ENCODE results near the gene WASHC1. TPM values are rescaled to one million over a fixed set of nuclear protein-coding genes. Genes with fewer than 3 reads are reported as not detected.
"Not testable (repeated sequence)": the region's sequence is repeated elsewhere in the genome, so short reads cannot be mapped to it uniquely, and the experiment has no call there.

WASHC1 gene, protein sequence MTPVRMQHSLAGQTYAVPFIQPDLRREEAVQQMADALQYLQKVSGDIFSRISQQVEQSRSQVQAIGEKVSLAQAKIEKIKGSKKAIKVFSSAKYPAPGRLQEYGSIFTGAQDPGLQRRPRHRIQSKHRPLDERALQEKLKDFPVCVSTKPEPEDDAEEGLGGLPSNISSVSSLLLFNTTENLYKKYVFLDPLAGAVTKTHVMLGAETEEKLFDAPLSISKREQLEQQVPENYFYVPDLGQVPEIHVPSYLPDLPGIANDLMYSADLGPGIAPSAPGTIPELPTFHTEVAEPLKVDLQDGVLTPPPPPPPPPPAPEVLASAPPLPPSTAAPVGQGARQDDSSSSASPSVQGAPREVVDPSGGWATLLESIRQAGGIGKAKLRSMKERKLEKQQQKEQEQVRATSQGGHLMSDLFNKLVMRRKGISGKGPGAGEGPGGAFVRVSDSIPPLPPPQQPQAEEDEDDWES
- 7.0 TPM for total RNA-seq

GRCh38 chr9:29356-29755, at the start of gene WASHC1:
TSS of gene WASHC1 (minus strand) at chr9:29456. CDS start at chr9:24999, 4,457 bp downstream.
- DNase-seq: not testable (repeated sequence)

DNA sequence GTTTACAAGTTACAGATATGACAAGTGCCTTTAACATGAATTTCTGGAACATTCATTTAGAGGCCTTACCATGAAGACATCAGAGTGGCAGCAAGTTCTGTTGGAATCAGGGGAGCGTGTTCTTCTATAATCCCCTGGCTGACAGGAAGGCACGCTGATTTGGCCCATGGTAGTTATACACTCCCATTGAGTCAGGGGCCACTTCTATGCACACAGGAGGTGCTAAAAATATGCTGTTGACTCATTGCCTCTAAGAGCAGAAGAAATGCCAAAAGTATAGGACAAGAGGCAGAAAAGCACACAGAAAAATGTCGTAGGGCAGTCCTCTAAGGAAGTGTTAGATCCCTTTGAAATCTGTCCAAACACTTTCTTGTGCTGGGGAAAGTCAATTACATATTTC, 49.1 kb upstream of the WASHC1 start:
- DNase-seq: not testable (repeated sequence)

- not testable (repeated sequence) for DNase-seq
These were observed 47.1 kb upstream of the WASHC1 start for GRCh38 chr9:76389-76788.

- DNase-seq: not testable (repeated sequence)
These were observed 44.8 kb upstream of the WASHC1 start for GRCh38 chr9:73900-74525.

DNA sequence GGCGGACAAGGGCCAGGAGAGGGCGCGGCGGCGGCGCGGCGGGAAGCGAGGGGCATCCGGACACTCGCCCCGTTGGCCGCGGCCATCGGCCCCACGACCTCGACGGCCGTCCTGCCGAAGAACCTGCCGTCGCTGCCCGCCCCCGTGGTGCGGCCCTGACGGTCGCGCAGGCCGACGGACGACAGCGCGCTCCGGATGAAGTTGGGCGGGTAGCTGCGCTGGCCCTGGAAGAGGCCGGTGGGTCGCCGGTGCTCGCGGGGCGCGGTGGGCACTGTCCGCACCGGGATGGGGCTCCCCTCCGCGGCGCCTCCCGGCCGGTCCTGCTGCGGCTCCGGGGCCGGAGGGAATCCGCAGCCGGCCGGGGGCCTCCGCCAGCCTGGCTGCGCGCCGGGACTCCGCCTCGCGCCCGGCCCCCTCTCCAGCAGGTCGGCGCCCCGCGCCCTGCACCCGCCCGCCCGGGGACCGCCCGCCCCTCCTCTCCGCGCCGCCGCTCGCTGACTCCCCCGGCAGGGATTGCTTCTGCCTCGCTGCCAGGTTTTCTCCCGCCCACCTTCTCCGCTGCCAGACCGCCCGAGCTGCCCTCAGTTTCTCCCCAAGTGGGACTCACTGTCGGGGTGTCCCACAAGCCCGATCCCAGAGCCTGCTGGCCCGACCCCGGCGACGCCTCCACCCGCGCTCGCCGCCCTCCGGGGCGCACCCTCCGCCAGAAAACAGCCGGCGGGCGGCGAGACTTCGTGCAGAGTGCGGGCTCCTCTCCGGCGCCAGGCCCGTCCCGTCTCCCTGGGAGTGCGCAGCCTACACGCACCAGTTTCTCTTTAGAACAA, 44.0 kb upstream of the WASHC1 start:
- DNase-seq: not testable (repeated sequence)

DNA sequence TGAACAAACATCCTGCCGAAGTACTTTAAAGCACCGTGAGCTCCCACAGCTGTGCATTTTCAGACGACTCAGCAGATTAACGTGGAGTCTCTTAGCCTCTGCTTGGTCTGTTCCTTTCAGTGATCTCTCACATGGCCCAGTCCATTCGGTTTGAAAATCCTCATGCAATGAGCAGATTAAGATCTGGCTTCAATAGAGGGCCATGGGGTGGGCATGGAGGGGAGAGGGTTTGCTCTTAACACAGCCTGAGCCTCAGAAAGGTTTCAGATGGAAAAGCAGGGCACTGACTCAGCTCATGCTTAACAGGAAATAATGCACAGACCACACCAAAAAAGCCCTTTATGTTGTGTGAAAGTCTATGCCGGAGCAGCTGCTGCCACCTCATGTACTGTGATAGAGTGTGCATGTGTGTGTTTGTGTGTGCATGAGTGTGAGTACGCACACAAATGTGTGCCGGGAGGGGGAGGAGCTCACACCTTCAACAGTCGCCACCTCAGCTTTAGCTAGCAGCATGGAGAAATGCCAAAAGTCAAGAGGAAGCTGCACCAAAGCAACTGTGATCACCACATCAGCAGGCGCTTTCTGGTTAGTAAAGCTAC, 33.9 kb upstream of the WASHC1 start:
- not testable (repeated sequence) for DNase-seq

DNA sequence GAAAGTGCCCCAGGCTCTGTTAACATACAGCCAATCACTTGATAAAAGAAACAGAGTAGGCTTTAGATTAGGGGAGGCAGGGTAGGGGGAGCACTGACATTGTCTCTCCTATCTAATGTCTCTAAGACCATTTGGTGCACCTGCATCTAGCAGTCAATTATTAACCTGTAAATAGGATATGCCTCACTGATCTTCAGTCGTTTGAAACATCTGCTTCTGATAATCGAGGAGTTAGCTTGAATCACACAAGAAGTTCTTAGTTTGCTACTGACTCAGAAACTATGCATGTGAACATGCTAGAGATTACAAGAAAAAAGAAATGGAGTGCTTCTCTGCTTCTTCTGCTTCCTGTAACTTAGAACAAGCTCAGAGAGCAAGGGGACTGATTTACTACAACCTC, 23.4 kb upstream of the WASHC1 start:
- not testable (repeated sequence) for DNase-seq

DNA sequence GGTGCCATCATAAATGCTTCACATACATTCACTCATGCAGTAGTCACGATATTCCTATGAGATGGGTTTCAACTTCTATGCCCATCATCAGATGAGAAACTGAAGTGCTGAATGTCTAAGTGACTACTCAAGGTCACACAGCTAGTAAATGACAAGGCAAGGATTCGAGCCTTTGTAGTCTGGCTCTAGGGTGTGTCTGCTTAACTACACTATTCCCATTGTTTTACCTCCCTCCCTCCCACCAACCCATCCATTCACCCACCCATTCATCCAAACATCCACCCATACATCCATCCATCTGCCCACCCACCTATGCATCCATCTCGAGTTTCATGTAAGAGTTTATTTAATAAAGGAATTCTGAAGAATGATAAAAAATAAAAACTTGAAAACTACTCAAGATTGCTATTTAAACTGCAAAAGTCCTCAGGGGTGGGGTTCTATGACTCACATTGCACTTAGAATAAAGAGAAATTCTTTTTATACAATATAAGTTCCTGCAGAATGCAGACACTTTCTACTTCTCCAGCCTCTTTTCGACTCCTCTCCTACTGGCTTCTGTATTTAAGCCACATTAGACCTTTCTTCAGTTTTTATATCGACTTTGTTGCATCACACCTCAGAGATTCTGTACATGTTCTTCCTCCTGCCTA, 19.1 kb upstream of the WASHC1 start:
- not testable (repeated sequence) for DNase-seq

GRCh38 chr9:46639-47271, 17.5 kb upstream of the WASHC1 start:
- DNase-seq: not testable (repeated sequence)

GRCh38 chr9:46164-46563, 16.9 kb upstream of the WASHC1 start:
- DNase-seq: not testable (repeated sequence)

DNA sequence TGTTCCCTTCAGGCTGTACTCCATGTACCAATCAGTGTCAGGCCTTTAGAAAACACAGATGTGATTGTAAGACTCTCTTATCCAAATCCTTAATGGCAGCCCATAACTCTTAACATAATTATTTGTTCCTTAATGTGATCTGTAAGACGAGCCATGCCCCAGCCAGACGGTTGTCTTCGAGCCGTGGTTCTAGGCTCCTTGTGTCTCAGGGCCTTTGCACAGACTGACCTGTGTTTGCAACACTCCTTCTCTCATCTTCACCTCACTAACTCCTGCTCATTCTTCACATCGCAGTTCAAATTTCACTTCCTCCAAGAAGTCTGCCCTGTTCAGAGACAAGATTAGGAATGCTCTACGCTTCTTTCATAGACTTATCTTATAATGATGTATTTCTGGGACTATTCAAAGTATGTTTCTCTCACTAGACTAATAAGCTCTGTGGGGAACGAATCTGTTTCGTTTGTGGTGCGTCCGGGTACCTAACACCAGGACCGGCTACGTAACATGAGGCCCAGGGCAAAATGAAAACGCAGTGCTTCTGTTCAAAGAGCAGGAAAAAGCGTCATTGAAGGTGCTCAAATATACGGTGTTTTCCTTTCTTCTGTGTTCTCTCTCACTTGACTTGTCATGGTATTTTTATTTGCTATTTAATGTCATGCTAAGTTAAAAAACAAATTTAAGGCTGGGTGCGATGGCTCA, 16.1 kb upstream of the WASHC1 start:
- DNase-seq: not testable (repeated sequence)

DNA sequence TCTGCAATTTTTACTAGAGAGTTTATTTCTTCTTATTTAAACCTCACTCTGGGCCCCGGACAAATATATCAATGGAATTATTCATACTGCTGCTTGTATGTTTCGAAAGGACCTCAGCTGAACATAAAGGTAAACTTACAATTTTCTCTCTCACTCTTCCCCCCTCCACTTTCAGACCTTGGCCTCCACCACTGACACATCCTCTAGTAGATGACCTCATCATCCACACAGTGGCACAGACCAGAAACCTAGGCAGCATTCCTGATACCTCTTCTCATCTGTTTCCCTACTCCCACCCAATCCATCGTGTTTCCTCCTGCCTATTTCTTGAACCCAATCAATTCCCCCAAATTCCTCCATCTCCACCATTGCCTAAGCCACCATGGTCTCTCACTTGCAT, 15.2 kb upstream of the WASHC1 start:
- not testable (repeated sequence) for DNase-seq

- not testable (repeated sequence) for DNase-seq
These were observed 14.4 kb upstream of the WASHC1 start for GRCh38 chr9:43636-44035.

DNA sequence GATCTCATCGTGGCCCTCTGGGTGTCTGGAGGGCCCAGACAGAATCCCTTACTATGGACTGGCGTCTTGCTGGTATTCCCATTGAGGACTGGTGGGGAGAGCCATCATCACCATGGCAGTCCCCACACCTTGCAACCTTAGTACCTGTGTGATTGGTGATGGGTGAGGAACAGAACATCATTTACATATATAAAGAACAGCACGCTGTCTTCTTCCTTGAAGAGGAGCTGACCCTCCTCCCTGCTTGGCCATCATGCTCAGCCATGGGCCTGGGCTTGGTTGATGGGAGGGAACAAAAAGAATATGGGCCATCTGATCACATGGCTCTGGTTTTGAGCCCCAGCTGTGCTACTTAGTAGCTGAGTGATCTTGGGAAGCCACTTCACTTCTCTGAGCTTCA, 13.9 kb upstream of the WASHC1 start:
- not testable (repeated sequence) for DNase-seq

GRCh38 chr9:41819-42218, 12.6 kb upstream of the WASHC1 start:
- not testable (repeated sequence) for DNase-seq

DNA sequence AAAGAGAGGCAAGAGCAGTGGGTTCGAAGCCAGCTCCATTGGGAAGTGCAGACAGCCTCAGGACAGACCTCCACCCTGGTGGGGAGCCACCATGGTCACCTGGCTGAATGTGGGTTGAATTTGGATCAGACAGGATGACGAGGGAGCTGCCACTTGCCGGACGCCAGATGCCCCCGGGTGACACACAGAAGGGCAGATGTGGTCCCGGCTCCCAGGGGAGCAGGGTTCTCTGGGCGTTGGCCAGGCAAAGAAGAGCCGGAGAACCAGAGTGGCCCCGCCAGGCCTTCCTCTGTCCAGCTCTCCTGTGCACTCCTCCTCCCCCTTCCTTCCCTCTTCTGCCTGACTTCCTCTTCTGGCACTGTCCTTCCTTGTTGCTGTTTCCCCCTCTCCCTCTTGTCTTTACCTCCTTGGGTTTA, 12.0 kb upstream of the WASHC1 start:
- not testable (repeated sequence) for DNase-seq

GRCh38 chr9:32308-32707, 3.1 kb upstream of the WASHC1 start:
- DNase-seq: not testable (repeated sequence)

- DNase-seq: not testable (repeated sequence)
These were observed 481 bp downstream of the WASHC1 start for GRCh38 chr9:28775-29174.

GRCh38 chr9:21621-22020, 7.6 kb downstream of the WASHC1 start:
- DNase-seq: not testable (repeated sequence)

GRCh38 chr9:16875-17274, 12.4 kb downstream of the WASHC1 start:
- not testable (repeated sequence) for DNase-seq

Data from occipital lobe (tissue), 2 donors.